GM18499 (cell line): ENCODE data around the gene TTBK1.

Source experiments
- ATAC-seq: cut with Tn5 transposase; IDR thresholded peaks from one replicate; pipeline ENCODE4 v1.9.1; 2021; ENCODE audit warnings: moderate number of reproducible peaks; ENCODE audit not compliant: insufficient read depth, unreplicated experiment

Gene TTBK1

GRCh38 chr6:43285832-43286231 is 42.6 kb downstream of the TTBK1 start:
- no peak for ATAC-seq

- ATAC-seq: no peak
These were observed 43.2 kb downstream of the TTBK1 start for GRCh38 chr6:43286456-43286979.

DNA sequence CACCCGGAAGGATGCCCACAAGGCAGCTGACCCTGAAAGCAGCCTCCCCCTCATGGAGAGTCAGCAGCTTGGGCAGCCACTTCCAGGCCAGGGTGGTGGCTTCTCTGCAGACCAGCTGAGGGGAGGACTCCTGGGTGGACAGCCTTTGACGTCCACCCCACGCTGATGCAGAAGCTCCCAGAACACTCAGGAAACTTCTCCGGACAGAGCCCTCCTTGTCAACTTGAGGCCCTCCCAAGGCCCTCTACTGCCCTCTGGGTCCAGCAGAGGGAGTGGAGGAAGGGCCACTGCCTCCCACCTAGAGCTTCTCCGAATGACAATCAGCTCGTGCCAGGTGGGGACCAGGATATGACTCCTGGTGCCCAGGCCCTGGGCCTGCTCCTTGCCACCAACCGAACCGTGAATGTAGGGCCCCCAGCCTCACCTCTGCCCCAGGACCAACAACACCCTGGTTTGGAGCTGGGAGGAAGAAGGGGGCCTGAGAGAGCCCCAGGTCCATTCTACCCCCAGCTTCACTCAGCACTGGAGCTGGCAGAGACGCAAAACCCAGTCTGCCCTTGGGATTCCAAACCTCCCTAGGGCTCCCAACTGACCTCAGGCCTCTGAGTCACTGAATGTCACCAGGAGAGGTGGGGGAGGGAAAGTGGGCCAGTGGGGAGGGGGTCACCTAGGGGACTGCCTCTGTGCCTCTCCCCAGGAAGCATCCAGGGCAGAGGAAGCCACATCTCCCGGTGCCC is 43.9 kb downstream of the TTBK1 start:
- ATAC-seq: no peak

- no peak for ATAC-seq
These were observed 44.7 kb downstream of the TTBK1 start for GRCh38 chr6:43287717-43288679.

DNA sequence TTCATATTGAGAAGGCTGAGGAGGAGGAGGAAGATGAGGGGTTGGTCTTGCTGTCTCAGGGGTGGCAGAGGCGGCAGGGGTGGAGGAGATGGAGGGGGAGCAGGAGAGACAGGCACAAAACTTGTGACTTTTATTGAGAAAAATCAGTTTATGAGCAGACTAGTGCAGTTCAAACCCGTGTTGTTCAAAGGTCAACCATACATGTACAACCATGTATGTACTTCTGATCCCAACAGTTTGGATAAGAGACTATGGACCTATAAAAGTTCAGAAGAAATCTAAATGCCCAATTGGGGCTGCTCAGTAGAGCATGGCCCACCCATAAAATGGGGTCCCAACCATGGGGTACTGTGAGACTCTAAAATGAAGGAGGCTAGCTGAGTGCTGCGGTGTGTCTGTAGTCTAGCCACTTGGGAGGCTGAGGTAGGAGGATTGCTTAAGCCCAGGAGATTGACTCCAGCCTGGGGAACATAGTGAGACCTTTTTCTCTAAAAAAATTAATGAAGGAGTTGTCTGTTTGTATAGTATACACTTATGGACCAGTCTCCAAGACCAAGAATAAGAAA is 47.1 kb downstream of the TTBK1 start:
- ATAC-seq: no peak

GRCh38 chr6:43290905-43291355 is 47.6 kb downstream of the TTBK1 start:
- no peak for ATAC-seq

- ATAC-seq: no peak
These were observed 48.4 kb downstream of the TTBK1 start for GRCh38 chr6:43291708-43292107.

DNA sequence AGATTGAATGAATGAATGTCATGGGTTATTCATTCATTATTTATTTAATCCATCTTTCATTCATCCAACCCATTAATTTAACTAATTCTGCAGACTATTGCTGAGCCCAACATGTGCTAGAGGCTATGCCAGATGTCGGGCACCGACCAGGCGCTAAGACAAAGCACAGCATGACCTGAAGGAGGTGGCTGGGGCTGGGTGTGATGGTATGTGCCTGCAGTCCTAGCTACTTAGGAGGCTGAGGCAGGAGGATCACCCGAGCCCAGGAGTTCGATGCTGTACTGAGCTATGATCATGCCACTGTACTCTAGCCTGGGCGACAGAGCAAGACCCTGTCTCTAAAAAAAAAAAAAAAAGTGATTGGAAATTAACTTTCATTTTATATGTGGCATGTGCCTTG is 49.1 kb downstream of the TTBK1 start:
- no peak for ATAC-seq

GRCh38 chr6:43292763-43293318 is 49.6 kb downstream of the TTBK1 start:
- ATAC-seq: no peak

GRCh38 chr6:43293698-43294097 is 50.4 kb downstream of the TTBK1 start:
- no peak for ATAC-seq

GRCh38 chr6:43294536-43294935 is 51.3 kb downstream of the TTBK1 start:
- no peak for ATAC-seq

DNA sequence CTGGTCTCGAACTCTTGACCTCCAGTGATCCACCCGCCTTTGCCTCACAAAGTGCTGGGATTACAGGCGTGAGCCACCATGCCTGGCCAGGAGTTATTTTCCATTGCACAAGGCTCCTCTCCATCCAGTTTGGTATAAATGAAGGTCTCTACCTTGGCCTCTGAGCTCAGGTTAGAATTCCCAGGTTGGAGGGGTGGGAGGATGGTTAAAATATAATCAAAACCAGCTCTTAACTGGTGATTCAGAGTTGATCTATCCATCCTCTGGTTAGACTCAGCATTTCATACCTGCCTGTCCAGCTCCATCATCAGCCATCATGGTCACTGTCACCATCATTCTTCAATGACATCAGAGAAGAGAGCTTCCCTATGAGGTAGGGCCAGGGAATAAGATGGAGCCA is 52.2 kb downstream of the TTBK1 start:
- no peak for ATAC-seq

DNA sequence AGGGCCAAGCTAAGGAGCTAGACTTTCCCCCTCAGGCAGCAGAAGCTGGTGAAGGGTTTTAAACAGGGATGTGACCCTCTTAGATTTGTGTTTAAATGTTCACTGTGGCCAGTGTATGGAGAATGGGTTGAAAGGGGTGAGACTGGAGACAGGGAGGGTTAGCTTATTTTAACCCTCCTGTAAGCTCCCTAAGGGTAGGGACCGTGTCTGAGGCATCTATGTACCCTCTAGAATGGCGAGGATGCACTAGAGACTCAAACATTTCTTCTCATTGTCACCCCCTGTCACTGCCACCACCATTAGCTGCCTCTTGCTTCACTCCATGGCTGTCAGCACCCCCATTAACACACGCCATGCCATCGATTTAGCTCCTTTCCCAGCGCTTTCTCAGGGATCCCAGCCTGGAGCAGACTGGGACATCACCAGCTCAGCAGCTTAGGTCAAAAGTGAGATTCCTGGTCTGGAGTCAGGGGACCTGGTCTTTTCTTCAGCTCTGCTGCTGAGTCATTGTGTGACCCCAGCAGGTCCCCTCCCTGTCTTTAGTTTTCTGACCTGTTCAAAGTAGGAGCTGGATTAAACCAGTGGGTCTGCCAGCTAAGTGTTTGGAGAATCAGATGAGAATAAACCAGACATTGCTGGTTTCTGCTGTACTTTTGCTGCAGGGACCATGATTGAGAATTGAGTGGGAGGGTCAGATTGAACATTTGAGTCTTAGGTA is 53.7 kb downstream of the TTBK1 start:
- ATAC-seq: no peak

DNA sequence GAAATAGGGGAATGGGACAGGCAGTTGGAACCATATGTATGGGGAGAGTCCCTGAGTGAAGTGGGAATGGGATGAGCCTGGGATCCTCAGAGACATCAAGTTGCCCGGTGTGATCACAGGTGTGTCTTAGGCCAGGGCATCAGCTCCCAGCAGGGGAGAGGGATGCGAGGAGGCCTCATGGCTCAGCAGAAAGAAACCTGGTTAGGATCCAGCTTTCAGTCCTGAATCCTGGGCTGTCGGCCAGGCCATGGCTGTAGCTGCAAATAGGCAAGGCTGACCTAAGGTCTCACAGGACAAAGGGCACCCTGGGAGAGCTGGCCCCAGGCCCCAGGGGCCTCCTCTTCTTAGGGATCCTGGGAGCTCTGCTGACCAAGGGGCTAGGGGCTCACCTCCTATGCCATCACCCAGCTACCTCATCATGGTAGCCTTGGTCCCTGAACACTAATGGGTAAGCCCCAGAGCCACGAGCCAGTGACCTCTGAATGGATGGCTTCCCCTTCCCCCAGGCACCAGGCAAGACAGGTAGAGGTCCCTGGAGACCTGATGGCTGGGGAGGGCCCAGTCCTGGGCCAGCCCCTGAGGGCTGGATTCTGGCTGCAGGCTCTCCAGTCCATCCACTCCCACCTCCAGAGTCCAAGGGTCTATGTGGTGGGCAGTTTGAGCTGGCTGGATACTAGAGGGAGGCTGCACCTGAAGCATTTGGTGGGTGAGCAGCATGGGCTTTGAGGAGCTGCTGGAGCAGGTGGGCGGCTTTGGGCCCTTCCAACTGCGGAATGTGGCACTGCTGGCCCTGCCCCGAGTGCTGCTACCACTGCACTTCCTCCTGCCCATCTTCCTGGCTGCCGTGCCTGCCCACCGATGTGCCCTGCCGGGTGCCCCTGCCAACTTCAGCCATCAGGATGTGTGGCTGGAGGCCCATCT is 54.6 kb downstream of the TTBK1 start, which contains the start of gene SLC22A7:
Gene SLC22A7 (plus strand): TSS at position 617 of the 921 bp plus-strand sequence. CDS start 99 bp downstream, at position 716.
- no peak for ATAC-seq

GRCh38 chr6:43298565-43299337 is 55.5 kb downstream of the TTBK1 start:
- ATAC-seq: no peak

DNA sequence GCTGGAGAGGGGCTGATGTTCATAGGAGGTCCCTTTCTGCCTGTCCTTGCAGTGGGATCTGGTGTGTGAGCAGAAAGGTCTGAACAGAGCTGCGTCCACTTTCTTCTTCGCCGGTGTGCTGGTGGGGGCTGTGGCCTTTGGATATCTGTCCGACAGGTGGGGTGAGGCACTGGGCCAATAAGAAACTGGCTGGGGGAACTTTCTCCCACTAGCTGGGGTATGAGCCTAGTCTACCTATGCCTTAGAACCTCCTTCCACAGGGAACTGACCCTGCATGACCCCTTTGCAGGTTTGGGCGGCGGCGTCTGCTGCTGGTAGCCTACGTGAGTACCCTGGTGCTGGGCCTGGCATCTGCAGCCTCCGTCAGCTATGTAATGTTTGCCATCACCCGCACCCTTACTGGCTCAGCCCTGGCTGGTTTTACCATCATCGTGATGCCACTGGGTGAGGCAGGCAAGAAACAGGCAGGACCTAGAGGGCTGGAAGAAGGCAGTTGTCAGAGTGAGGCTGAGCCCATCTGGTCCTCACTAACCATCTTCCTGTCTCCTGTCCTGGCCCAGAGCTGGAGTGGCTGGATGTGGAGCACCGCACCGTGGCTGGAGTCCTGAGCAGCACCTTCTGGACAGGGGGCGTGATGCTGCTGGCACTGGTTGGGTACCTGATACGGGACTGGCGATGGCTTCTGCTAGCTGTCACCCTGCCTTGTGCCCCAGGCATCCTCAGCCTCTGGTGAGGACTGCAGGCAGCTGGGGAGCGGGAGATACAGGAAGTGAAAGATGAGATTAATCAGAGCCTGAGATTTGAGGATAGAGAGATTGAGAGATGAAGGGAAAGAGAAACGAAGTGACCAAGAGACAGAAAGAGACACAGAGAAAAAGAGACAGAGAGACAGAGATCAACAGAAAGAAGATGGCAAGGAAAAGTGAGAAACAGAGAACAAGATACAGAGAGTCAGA is 56.3 kb downstream of the TTBK1 start:
- ATAC-seq: no peak
